Naive thymus-derived CD8-positive, alpha-beta T cell (primary cell): ENCODE measurements around the gene SSU72. TPM values are rescaled to one million over a fixed set of nuclear protein-coding genes. Genes with fewer than 3 reads are reported as not detected.
"Not testable (repeated sequence)": the region's sequence is repeated elsewhere in the genome, so short reads cannot be mapped to it uniquely, and the experiment has no call there.

ENCODE experiments used
- ATAC-seq, 2 donors: fragments of 150-1000 bp; cut with Tn5 transposase in 1 of 2; sonication (Bioruptor Pico), chemical (Tn5 transposase) in 1 of 2; 1 replicate in 1 of 2; 2 replicates in 1 of 2; pipeline ENCODE4 v1.10.0; 2021; ENCODE audit warnings: mild to moderate bottlenecking in 2 of 2, moderate library complexity in 2 of 2
- POLR2A ChIA-PET: fragments of 350-600 bp; sonication (Branson Sonifier 250); formaldehyde crosslinking; loops from one replicate; lab custom pipeline; 2021; ENCODE audit warnings: antibody characterized with exemption; lab: Charles Lee
- DNase-seq, 10 donors: peaks; one replicate each; pipeline versions ENCODE4 v3.0.0 to v3.0.0-alpha.2; 2020 to 2022
- H3K27ac Mint-ChIP-seq, 10 donors: one replicate each; pipeline ENCODE4 v1.8.0; 2020 to 2022; ENCODE audit warnings: mild to moderate bottlenecking in 10 of 10, mixed read lengths in 10 of 10, moderate library complexity in 4 of 10, inconsistent platforms in 1 of 10
- H3K27me3 Mint-ChIP-seq, 5 donors: one replicate each; pipeline ENCODE4 v1.8.0; 2021 to 2022; ENCODE audit warnings: mixed read lengths in 5 of 5
- H3K36me3 Mint-ChIP-seq, 3 donors: one replicate each; pipeline ENCODE4 v1.8.0; 2020 to 2022; ENCODE audit warnings: mixed read lengths in 3 of 3, mild to moderate bottlenecking in 2 of 3, inconsistent platforms in 1 of 3
- H3K4me1 Mint-ChIP-seq, 4 donors: one replicate each; pipeline ENCODE4 v1.8.0; 2021 to 2022; ENCODE audit warnings: mixed read lengths in 4 of 4
- H3K4me3 Mint-ChIP-seq, 10 donors: one replicate each; pipeline ENCODE4 v1.8.0; 2020 to 2022; ENCODE audit warnings: mild to moderate bottlenecking in 10 of 10, mixed read lengths in 10 of 10, moderate library complexity in 6 of 10, inconsistent platforms in 1 of 10
- H3K9me3 Mint-ChIP-seq, 9 donors: one replicate each; pipeline ENCODE4 v1.8.0; 2020 to 2022; ENCODE audit warnings: mixed read lengths in 9 of 9, mild to moderate bottlenecking in 3 of 9, inconsistent platforms in 1 of 9, moderate library complexity in 1 of 9
- polyA plus RNA-seq, 3 donors: library from polyadenylated mRNA; unstranded; fragments of 300-500 nt; fragmentation: Illumina TruSeq; gene quantifications; one replicate each; pipeline ENCODE4 v1.2.3, GENCODE V29; 2021
- total RNA-seq, 8 experiments: library from RNA in 2 of 8; stranded (reverse) in 2 of 8; gene quantifications; one replicate each; pipeline ENCODE4 v1.2.3 and lab custom pipeline; 2021 to 2026

SSU72 gene
- total and polyA plus RNA-seq, 5 experiments from 2014 or later = 158 to 290 (median 219) TPM

GRCh38 chr1:1599030-1599934 is 24.6 kb upstream of the SSU72 start:
- ATAC-seq = peak; percentile 71 to 76
- H3K27ac Mint-ChIP-seq = peak overlapping the region in 3 of 10 donors; percentile 53 to 65 (median 60)

GRCh38 chr1:1598720-1599029 is 24.0 kb upstream of the SSU72 start:
- Mint-ChIP-seq H3K9me3 (no peaks in the 10 kb centered on the region), H3K27me3 (peaks cover 0 to 11% (median 0%) of the 10 kb centered on the region in 5 donors), H3K4me1 (peaks cover 5 to 9% (median 7%) of the 10 kb centered on the region in 4 donors), H3K36me3 (no peaks in the 10 kb centered on the region), H3K4me3 (peak overlapping the region; percentile 59 to 86 (median 81)), H3K27ac (peak overlapping the region in 3 of 10 donors; percentile 9 to 53 (median 43))
- DNase-seq (no peak), ATAC-seq (no peak)
- POLR2A ChIA-PET = interaction anchor here (0.8 to 3.1 kb wide), 4 partner anchors 8 to 23 kb away, joined by 3 to 23 read pairs (median 4); partner anchors contain the start of gene MIB2

More at GRCh38 chr1:1599030-1599934, 24.6 kb upstream of the SSU72 start:
- no peaks in the 10 kb centered on the region for H3K36me3 Mint-ChIP-seq
- H3K4me3 Mint-ChIP-seq = peak overlapping the region; percentile 59 to 86 (median 81)
- peak in 5 of 10 donors; percentile 25 to 55 (median 40) for DNase-seq
- H3K4me1 Mint-ChIP-seq = peaks cover 5 to 9% (median 7%) of the 10 kb centered on the region in 4 donors
- H3K9me3 Mint-ChIP-seq = no peaks in the 10 kb centered on the region
- POLR2A ChIA-PET = interaction anchor here (0.8 to 3.1 kb wide), 3 partner anchors 8 to 17 kb away, joined by 3 to 23 read pairs (median 5); partner anchors contain the start of gene MIB2
- peaks cover 0 to 11% (median 0%) of the 10 kb centered on the region in 5 donors for H3K27me3 Mint-ChIP-seq

- Mint-ChIP-seq H3K9me3 (no peaks in the 10 kb centered on the region), H3K27me3 (peaks cover 0 to 11% (median 0%) of the 10 kb centered on the region in 5 donors), H3K4me3 (peak overlapping the region in 8 of 10 donors; percentile 59 to 86 (median 82)), H3K27ac (peak overlapping the region in 1 of 10 donors; percentile 49), H3K36me3 (no peaks in the 10 kb centered on the region), H3K4me1 (peaks cover 5 to 9% (median 7%) of the 10 kb centered on the region in 4 donors)
- ATAC-seq (no peak), DNase-seq (no peak)
- POLR2A ChIA-PET = interaction anchor here (0.6 to 3.1 kb wide), 7 partner anchors 9 to 209 kb away, joined by 3 to 23 read pairs (median 4); partner anchors contain the start of gene MIB2
Measured at GRCh38 chr1:1598051-1598719, 23.5 kb upstream of the SSU72 start.

GRCh38 chr1:1597275-1597930 is 22.7 kb upstream of the SSU72 start:
- DNase-seq (peak in 1 of 10 donors; percentile 24), ATAC-seq (peak; percentile 37 to 40)
- H3K4me1 Mint-ChIP-seq = peaks cover 5 to 9% (median 7%) of the 10 kb centered on the region in 4 donors
- POLR2A ChIA-PET = interaction anchor here (0.6 to 3.1 kb wide), 5 partner anchors 17 to 203 kb away, joined by 3 to 23 read pairs (median 5); partner anchors contain the start of gene MIB2
- H3K27ac Mint-ChIP-seq = peak overlapping the region in 1 of 10 donors; percentile 49
- peaks cover 0 to 11% (median 0%) of the 10 kb centered on the region in 5 donors for H3K27me3 Mint-ChIP-seq
- no peaks in the 10 kb centered on the region for H3K9me3 Mint-ChIP-seq
- no peaks in the 10 kb centered on the region for H3K36me3 Mint-ChIP-seq
- H3K4me3 Mint-ChIP-seq = peak overlapping the region in 6 of 10 donors; percentile 29 to 67 (median 56)

GRCh38 chr1:1596493-1597274 is 22.0 kb upstream of the SSU72 start:
- ATAC-seq = no peak
- H3K36me3 Mint-ChIP-seq = no peaks in the 10 kb centered on the region
- no peak overlapping the region for H3K4me3 Mint-ChIP-seq
- no peak for DNase-seq
- POLR2A ChIA-PET = interaction anchor here (3.1 kb wide), 1 partner anchor 18 kb away, joined by 23 read pairs; the partner anchor contains the start of gene MIB2
- H3K9me3 Mint-ChIP-seq = no peaks in the 10 kb centered on the region
- peaks cover 0 to 11% (median 0%) of the 10 kb centered on the region in 5 donors for H3K27me3 Mint-ChIP-seq
- H3K27ac Mint-ChIP-seq = no peak overlapping the region
- peaks cover 5 to 9% (median 7%) of the 10 kb centered on the region in 4 donors for H3K4me1 Mint-ChIP-seq

GRCh38 chr1:1595341-1595740 is 20.7 kb upstream of the SSU72 start:
- DNase-seq, H3K27ac Mint-ChIP-seq, H3K36me3 Mint-ChIP-seq, H3K9me3 Mint-ChIP-seq, H3K4me3 Mint-ChIP-seq, H3K4me1 Mint-ChIP-seq, POLR2A ChIA-PET, ATAC-seq: not testable (repeated sequence)
- peaks cover 0 to 11% (median 0%) of the 10 kb centered on the region in 5 donors for H3K27me3 Mint-ChIP-seq

- peak in 1 of 2 donors; percentile 43 for ATAC-seq
- Mint-ChIP-seq H3K36me3 (no peaks in the 10 kb centered on the region), H3K9me3 (no peaks in the 10 kb centered on the region), H3K4me3 (no peak overlapping the region), H3K27me3 (peaks cover 0 to 11% (median 0%) of the 10 kb centered on the region in 5 donors), H3K27ac (no peak overlapping the region), H3K4me1 (peaks cover 5 to 9% (median 6%) of the 10 kb centered on the region in 4 donors)
- no peak for DNase-seq
- POLR2A ChIA-PET = no interaction called here
Measured at GRCh38 chr1:1594602-1595260, 20.1 kb upstream of the SSU72 start.

- DNase-seq = peak in 1 of 10 donors; percentile 44
- Mint-ChIP-seq H3K9me3 (no peaks in the 10 kb centered on the region), H3K4me3 (no peak overlapping the region), H3K27me3 (peaks cover 0 to 9% (median 0%) of the 10 kb centered on the region in 5 donors), H3K27ac (peak overlapping the region in 1 of 10 donors; percentile 21), H3K4me1 (peaks cover 4 to 8% (median 5%) of the 10 kb centered on the region in 4 donors), H3K36me3 (no peaks in the 10 kb centered on the region)
- no peak for ATAC-seq
- POLR2A ChIA-PET = no interaction called here
Measured at GRCh38 chr1:1593834-1594601, 19.4 kb upstream of the SSU72 start.

- ATAC-seq = no peak
- Mint-ChIP-seq H3K27ac (no peak overlapping the region), H3K36me3 (no peaks in the 10 kb centered on the region), H3K9me3 (no peaks in the 10 kb centered on the region), H3K4me3 (no peak overlapping the region), H3K4me1 (no peaks in the 10 kb centered on the region), H3K27me3 (peaks cover 0 to 12% (median 0%) of the 10 kb centered on the region in 5 donors)
- no peak for DNase-seq
- POLR2A ChIA-PET = no interaction called here
Measured at GRCh38 chr1:1591452-1591851, 16.8 kb upstream of the SSU72 start.

- ATAC-seq = no peak
- Mint-ChIP-seq H3K4me1 (peaks cover 0 to 3% (median 0%) of the 10 kb centered on the region in 4 donors), H3K27me3 (peaks cover 0 to 29% (median 1%) of the 10 kb centered on the region in 5 donors), H3K4me3 (no peak overlapping the region), H3K9me3 (no peaks in the 10 kb centered on the region), H3K36me3 (no peaks in the 10 kb centered on the region), H3K27ac (no peak overlapping the region)
- DNase-seq = no peak
- POLR2A ChIA-PET = no interaction called here
Measured at GRCh38 chr1:1583347-1584010, 8.8 kb upstream of the SSU72 start.
